Neural cell (in vitro differentiated cells): Measurements from ENCODE around the gene SMPD1.

Experiments used
- EZH2 ChIP-seq: fragments of 200-600, 300-800 bp; shearing (Covaris generic), sonication (generic); IDR thresholded peaks from 2 replicates; pipeline ENCODE4 v1.6.1; 2014; ENCODE audit warnings: antibody characterized with exemption, low read length, borderline replicate concordance, mild to moderate bottlenecking; ENCODE audit not compliant: insufficient read depth, poor library complexity, severe bottlenecking
- MXI1 ChIP-seq: fragments of 450-650 bp; conservative IDR thresholded peaks from 2 replicates; pipeline ENCODE4 v1.6.1; 2014; ENCODE audit warnings: antibody characterized with exemption, mild to moderate bottlenecking; ENCODE audit not compliant: poor library complexity, severe bottlenecking

DNA sequence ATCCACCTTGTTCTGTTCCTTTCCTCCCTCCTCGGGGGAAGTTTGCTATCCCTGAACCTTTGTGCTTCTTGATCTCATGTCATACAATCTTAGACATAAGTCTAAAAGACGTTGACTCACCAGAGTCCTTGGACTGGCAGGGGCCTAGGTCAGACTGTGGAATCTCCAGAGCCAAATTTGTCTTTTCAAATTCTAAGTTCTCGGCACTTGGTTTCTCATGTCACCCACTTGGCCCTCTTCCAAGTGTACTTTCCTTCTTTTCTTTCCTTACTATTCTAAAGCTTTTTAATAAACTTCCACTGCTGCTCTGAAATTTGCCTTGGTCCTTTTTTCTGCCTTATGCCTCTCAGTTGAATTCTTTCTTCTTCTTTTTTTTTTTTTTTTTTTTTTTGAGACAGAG, 30.1 kb upstream of the SMPD1 start:
- no peak for TF ChIP-seq MXI1
- TF ChIP-seq EZH2, result no peak
